Esophagus squamous epithelium (tissue), 4 donors: ENCODE data around the gene TET3.

ENCODE experiments used
- POLR2A ChIP-seq, 4 donors: fragments of 450-650 bp; IDR thresholded peaks; one replicate each; pipeline ENCODE4 v1.6.1; 2017; ENCODE audit warnings: antibody characterized with exemption in 4 of 4, mild to moderate bottlenecking in 4 of 4, moderate library complexity in 3 of 4
- TF ChIP-seq, protein P1 (sequence below), 6 experiments: fragments of 450-650 bp in 4 of 6; fragments of 200-600 bp in 2 of 6; sonication (generic) in 2 of 6; IDR thresholded peaks; one replicate each; pipeline ENCODE4 v1.5.1; 2016 to 2019; ENCODE audit warnings: antibody characterized with exemption in 6 of 6, mild to moderate bottlenecking in 4 of 6, moderate library complexity in 4 of 6

DNA sequence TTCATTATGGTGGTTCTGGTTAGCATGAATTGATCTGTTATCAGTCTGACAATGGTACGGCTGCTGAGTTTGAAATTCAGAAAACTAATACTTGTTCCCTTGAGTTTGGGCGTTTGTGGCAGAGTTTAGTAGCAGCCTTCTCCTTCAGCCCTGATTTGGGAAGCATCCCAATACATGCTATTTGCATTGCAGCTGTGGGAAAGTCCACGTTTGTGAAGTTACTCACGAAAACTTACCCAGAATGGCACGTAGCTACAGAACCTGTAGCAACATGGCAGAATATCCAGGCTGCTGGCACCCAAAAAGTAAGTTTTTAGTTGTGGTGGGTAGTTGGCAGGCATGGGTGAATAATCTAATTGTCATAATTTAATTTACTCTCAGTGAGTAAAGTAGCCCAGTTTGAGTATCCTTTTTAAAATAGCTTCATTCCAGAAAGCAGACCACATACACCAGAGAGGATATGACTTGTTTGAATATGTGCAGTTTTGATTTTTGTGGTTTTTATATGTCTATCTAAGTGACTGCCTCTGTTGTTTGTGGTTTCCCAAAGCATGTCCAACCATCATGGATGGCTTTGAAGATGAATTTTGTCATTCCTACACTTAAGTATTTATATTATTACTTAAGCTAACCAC lies 45.9 kb upstream of the TET3 start:
- TF ChIP-seq, protein P1, sequence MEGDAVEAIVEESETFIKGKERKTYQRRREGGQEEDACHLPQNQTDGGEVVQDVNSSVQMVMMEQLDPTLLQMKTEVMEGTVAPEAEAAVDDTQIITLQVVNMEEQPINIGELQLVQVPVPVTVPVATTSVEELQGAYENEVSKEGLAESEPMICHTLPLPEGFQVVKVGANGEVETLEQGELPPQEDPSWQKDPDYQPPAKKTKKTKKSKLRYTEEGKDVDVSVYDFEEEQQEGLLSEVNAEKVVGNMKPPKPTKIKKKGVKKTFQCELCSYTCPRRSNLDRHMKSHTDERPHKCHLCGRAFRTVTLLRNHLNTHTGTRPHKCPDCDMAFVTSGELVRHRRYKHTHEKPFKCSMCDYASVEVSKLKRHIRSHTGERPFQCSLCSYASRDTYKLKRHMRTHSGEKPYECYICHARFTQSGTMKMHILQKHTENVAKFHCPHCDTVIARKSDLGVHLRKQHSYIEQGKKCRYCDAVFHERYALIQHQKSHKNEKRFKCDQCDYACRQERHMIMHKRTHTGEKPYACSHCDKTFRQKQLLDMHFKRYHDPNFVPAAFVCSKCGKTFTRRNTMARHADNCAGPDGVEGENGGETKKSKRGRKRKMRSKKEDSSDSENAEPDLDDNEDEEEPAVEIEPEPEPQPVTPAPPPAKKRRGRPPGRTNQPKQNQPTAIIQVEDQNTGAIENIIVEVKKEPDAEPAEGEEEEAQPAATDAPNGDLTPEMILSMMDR (IDR thresholded peaks at IDR 0.05): no peak
- no peak for TF ChIP-seq POLR2A (IDR thresholded peaks at IDR 0.05)
